ENCODE results near the gene CYTH1. TPM values are rescaled to one million over a fixed set of nuclear protein-coding genes. Genes with fewer than 3 reads are reported as not detected.

The CYTH1 gene
- polyA plus RNA-seq, 2 of the 4 experiments (the other 2 are of a cell fraction): 38.5 to 46.2 TPM

DNA sequence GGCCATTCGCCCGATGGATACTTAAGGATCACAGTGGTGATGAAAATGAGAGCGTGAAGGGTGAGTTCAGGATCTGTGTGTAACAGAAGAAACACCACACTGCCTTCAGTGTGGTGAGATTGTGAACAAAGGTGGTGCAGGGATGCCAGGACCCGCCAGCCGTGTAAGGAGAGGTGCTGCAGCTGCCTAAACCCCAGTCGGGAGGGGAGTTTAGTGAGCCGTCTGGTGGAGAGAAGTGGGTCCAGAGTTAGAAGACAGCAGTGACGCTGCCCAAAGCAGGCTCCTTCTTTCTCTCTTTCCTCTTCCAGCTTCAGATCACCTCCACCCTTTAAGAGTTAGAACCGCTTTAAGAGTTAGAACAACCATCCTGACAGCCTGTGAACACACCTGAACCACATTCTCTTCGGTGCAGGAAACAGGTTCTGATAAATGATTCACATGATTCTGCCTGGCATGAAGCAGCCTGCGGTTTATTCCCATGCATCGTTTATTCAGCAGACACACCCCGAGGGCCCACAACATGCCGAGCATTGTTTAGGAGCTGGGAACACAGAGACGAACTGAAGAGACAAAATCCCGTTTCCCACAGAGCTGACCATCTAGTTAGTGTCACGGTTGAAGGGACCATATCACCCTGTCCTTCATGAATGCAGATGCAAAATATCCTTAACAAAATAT, 120.8 kb downstream of the CYTH1 start:
- H3K4me2 ChIP-seq: peak overlapping the region; percentile 60
- no peaks in the 10 kb centered on the region for H3K9me3 ChIP-seq
- CTCF ChIA-PET: no interaction called here
- H3K4me3 ChIP-seq: no peak overlapping the region
- peak; percentile 62 to 85 for DNase-seq (ENCODE audit: low read depth in 1 of 2, low spot score in 1 of 2)
- POLR2A ChIA-PET: interaction anchor here (0.7 kb wide), 1 partner anchor 35 kb away, joined by 4 read pairs; no protein-coding TSS in a partner anchor
- 45% methylated on average over 17 of the region's 17 CpGs for WGBS (ENCODE audit: missing lambda C conversion rate)
- ATAC-seq: peak; percentile 65 to 81; a peak in 5 of 6 replicates
- peaks cover 20% of the 10 kb centered on the region for H3K4me1 ChIP-seq
- H3K27ac ChIP-seq: peak overlapping the region; percentile 57 to 77
- FAIRE-seq: peak; percentile 67
- TF ChIP-seq HDAC2 (IDR thresholded peaks at IDR 0.05) (no peak), FOSL2 (IDR thresholded peaks at IDR 0.05) (no peak), FOSL2 (CRISPR knock-in tag; IDR thresholded peaks at IDR 0.05) (peak; percentile 31; the same call in 1 of the 2 replicates)

DNA sequence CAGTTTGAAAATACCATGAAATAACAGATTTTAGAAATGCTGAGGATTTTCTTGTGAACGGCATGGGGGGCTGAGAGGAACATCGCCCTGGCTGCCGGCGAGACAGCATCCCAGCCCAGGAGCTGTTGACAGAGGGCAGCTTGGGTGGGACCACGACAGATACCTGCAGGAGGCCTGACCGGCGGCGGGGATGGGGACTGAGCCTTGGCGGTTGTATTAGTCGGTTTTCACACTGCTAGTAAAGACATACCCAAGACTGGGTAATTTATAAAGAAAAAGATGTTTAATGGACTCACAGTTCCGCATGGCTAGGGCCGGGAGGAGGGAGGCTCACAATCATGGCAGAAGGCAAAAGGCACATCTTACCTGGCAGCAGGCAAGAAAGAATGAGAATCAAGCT, 122.5 kb downstream of the CYTH1 start:
- Histone ChIP-seq H3K4me2 (no peak overlapping the region), H3K4me3 (no peak overlapping the region), H3K4me1 (peaks cover 14% of the 10 kb centered on the region), H3K9me3 (no peaks in the 10 kb centered on the region), H3K27ac (peak overlapping the region in 1 of 2 experiments; percentile 36; a peak in 2 of 6 replicates)
- no peak for DNase-seq (ENCODE audit: low read depth in 1 of 2, low spot score in 1 of 2)
- no peak for ATAC-seq
- TF ChIP-seq POLR2AphosphoS2 (conservative IDR thresholded peaks at IDR 0.05; ENCODE audit: low read length): no peak
- TF ChIP-seq, protein P1, sequence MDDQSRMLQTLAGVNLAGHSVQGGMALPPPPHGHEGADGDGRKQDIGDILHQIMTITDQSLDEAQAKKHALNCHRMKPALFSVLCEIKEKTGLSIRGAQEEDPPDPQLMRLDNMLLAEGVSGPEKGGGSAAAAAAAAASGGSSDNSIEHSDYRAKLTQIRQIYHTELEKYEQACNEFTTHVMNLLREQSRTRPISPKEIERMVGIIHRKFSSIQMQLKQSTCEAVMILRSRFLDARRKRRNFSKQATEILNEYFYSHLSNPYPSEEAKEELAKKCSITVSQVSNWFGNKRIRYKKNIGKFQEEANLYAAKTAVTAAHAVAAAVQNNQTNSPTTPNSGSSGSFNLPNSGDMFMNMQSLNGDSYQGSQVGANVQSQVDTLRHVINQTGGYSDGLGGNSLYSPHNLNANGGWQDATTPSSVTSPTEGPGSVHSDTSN (IDR thresholded peaks at IDR 0.05): no peak
- no peak for TF ChIP-seq CHD4 (IDR thresholded peaks at IDR 0.05; ENCODE audit: borderline replicate concordance)
- no peak for TF ChIP-seq MAZ (IDR thresholded peaks at IDR 0.05; ENCODE audit: borderline replicate concordance, low read depth, low read length)
- TF ChIP-seq ZFP36 (IDR thresholded peaks at IDR 0.05; ENCODE audit: borderline replicate concordance, partially characterized antibody): no peak
- no peak for TF ChIP-seq RNF2 (IDR thresholded peaks at IDR 0.05; ENCODE audit: borderline replicate concordance, low read depth)
- no peak for TF ChIP-seq EP300 (IDR thresholded peaks at IDR 0.05)
- TF ChIP-seq, protein P2, sequence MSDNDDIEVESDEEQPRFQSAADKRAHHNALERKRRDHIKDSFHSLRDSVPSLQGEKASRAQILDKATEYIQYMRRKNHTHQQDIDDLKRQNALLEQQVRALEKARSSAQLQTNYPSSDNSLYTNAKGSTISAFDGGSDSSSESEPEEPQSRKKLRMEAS (IDR thresholded peaks at IDR 0.05): no peak
- TF ChIP-seq TFCP2L1 (CRISPR knock-in tag; IDR thresholded peaks at IDR 0.05): no peak
- no peak for TF ChIP-seq CEBPB (IDR thresholded peaks at IDR 0.05)
- TF ChIP-seq, protein P3, sequence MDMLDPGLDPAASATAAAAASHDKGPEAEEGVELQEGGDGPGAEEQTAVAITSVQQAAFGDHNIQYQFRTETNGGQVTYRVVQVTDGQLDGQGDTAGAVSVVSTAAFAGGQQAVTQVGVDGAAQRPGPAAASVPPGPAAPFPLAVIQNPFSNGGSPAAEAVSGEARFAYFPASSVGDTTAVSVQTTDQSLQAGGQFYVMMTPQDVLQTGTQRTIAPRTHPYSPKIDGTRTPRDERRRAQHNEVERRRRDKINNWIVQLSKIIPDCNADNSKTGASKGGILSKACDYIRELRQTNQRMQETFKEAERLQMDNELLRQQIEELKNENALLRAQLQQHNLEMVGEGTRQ (IDR thresholded peaks at IDR 0.05): no peak
- WGBS (ENCODE audit: missing lambda C conversion rate): 94% methylated on average over 12 of the region's 12 CpGs
- no peak for FAIRE-seq
- POLR2A ChIA-PET: no interaction called here
- CTCF ChIA-PET: interaction anchor here (0.9 to 1.2 kb wide), 3 partner anchors 9 to 49 kb away, joined by 3 to 4 read pairs (median 3); no protein-coding TSS in a partner anchor

DNA sequence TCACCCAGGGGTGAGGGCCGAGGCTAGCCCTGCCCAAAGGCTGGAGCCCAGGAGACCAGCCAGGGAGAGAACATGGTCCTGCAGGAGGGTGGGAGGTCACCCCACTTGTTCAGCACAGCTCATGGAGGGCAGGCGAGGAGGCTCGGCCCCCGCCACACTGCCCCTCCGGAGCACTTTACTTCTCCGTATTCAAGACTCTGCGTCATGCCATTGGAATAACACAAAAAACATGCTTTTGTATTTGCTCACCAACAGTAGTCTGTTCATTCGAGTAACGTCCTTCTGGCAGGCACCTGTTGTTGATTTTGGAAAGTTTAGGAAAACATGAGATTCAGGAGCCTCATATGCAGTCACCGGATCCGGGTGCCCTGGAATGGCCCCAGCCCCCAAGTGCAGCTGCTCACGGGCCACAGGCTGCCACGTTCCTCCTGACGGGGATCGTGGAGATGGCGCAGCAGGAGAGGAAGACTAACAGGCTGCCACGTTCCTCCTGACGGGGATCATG, 123.7 kb downstream of the CYTH1 start:
- Histone ChIP-seq H3K4me2 (no peak overlapping the region), H3K4me3 (no peak overlapping the region), H3K27ac (peak overlapping the region in 1 of 2 experiments; percentile 59; a peak in 3 of 6 replicates), H3K4me1 (peaks cover 19% of the 10 kb centered on the region), H3K9me3 (no peaks in the 10 kb centered on the region)
- DNase-seq (ENCODE audit: low read depth in 1 of 2, low spot score in 1 of 2) (no peak), FAIRE-seq (no peak), ATAC-seq (no peak)
- TF ChIP-seq HDAC2 (IDR thresholded peaks at IDR 0.05) (no peak), EHMT2 (IDR thresholded peaks at IDR 0.05; ENCODE audit: low read depth) (no peak), HEYL (CRISPR knock-in tag; IDR thresholded peaks at IDR 0.05) (no peak), ZFP36 (IDR thresholded peaks at IDR 0.05; ENCODE audit: borderline replicate concordance, partially characterized antibody) (no peak), JUN (IDR thresholded peaks at IDR 0.05) (no peak), MAZ (IDR thresholded peaks at IDR 0.05; ENCODE audit: borderline replicate concordance, low read depth, low read length) (no peak), MYC (IDR thresholded peaks at IDR 0.05; ENCODE audit: borderline replicate concordance, low read length) (no peak)
- TF ChIP-seq, protein P4, sequence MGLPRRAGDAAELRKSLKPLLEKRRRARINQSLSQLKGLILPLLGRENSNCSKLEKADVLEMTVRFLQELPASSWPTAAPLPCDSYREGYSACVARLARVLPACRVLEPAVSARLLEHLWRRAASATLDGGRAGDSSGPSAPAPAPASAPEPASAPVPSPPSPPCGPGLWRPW (IDR thresholded peaks at IDR 0.05): no peak
- TF ChIP-seq, protein P1 (IDR thresholded peaks at IDR 0.05): no peak
- ChIA-PET CTCF (interaction anchor here (0.6 to 1.5 kb wide), 5 partner anchors 9 to 50 kb away, joined by 3 to 10 read pairs (median 4); no protein-coding TSS in a partner anchor), POLR2A (no interaction called here)
- 90% methylated on average over 18 of the region's 18 CpGs for WGBS (ENCODE audit: missing lambda C conversion rate)
